ENCODE data around the gene SKAP1. TPM values are rescaled to one million over a fixed set of nuclear protein-coding genes. Genes with fewer than 3 reads are reported as not detected.

SKAP1 gene
- total RNA-seq, 1 donor from 2014 or later, result 1.0 TPM

DNA sequence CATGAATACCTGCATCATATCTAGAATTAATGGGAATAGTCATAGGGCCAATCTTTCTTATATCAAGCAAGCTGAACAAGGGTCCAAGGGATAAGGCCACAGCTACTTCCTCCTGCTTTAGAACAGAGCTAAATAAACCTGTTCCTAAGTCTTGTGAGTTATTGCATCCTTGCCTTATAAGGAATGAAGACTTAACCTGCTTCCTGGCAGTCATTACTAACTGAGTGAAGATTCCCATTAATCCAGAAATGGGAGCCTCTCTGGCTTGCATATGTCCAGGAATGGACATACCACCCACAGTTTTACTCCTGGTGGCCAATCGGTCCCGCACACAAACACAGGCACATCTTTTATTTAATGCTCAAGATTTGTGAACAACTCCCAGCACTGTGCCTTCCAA is 35.9 kb upstream of the SKAP1 start:
- no peaks in the 10 kb centered on the region for H3K36me3 ChIP-seq (ENCODE audit: control insufficient read depth in 3 of 3, insufficient read depth in 3 of 3, low read length in 3 of 3)
- H3K27me3 ChIP-seq (ENCODE audit: control insufficient read depth in 3 of 3, insufficient read depth in 3 of 3, low read length in 3 of 3), result peaks cover 0 to 19% (median 18%) of the 10 kb centered on the region in 3 donors

DNA sequence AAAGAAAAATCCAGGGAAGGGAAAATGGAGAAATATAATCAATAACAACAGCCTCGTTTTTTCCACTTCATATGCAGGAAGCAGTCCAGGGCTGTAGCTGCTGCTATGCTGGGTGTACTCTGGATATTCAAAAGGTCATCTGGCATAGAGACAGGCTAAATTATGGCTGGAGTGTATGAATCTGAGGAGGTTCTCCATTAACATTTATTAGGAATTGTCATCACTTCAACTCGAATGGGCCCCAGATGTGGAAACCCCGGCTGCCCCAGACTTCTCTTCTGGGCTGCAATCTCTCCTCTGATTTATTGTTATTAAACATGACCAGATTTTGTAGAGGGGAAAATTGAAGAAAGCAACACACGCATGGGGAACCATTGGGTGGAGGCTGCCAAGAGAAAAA is 33.5 kb upstream of the SKAP1 start:
- Histone ChIP-seq H3K27me3 (ENCODE audit: control insufficient read depth in 3 of 3, insufficient read depth in 3 of 3, low read length in 3 of 3) (peaks cover 0 to 24% (median 11%) of the 10 kb centered on the region in 3 donors), H3K9me3 (ENCODE audit: control insufficient read depth in 3 of 3, low read length in 3 of 3) (no peaks in the 10 kb centered on the region), H3K27ac (ENCODE audit: low read depth, low read length) (no peak overlapping the region), H3K9ac (ENCODE audit: low read depth in 1 of 3, low read length in 3 of 3) (no peak overlapping the region), H3K4me1 (ENCODE audit: control insufficient read depth in 3 of 3, insufficient read depth in 3 of 3, low read length in 3 of 3) (no peaks in the 10 kb centered on the region), H3K4me3 (ENCODE audit: low read length in 3 of 3) (no peak overlapping the region), H3K36me3 (ENCODE audit: control insufficient read depth in 3 of 3, insufficient read depth in 3 of 3, low read length in 3 of 3) (no peaks in the 10 kb centered on the region)

More for the DNA sequence above, 35.9 kb upstream of the SKAP1 start:
- Histone ChIP-seq H3K4me1 (ENCODE audit: control insufficient read depth in 3 of 3, insufficient read depth in 3 of 3, low read length in 3 of 3) (no peaks in the 10 kb centered on the region), H3K27ac (ENCODE audit: low read depth, low read length) (no peak overlapping the region), H3K4me3 (ENCODE audit: low read length in 3 of 3) (no peak overlapping the region), H3K9me3 (ENCODE audit: control insufficient read depth in 3 of 3, low read length in 3 of 3) (no peaks in the 10 kb centered on the region), H3K9ac (ENCODE audit: low read depth in 1 of 3, low read length in 3 of 3) (no peak overlapping the region)

- no peaks in the 10 kb centered on the region for H3K36me3 ChIP-seq (ENCODE audit: control insufficient read depth in 3 of 3, insufficient read depth in 3 of 3, low read length in 3 of 3)
- H3K27me3 ChIP-seq (ENCODE audit: control insufficient read depth in 3 of 3, insufficient read depth in 3 of 3, low read length in 3 of 3), result peaks cover 0 to 24% (median 11%) of the 10 kb centered on the region in 3 donors
Observed at GRCh38 chr17:48462946-48463345, 32.9 kb upstream of the SKAP1 start.

GRCh38 chr17:48460052-48460451 is 30.0 kb upstream of the SKAP1 start:
- Histone ChIP-seq H3K9ac (ENCODE audit: low read depth in 1 of 3, low read length in 3 of 3) (no peak overlapping the region), H3K27ac (ENCODE audit: low read depth, low read length) (no peak overlapping the region), H3K36me3 (ENCODE audit: control insufficient read depth in 3 of 3, insufficient read depth in 3 of 3, low read length in 3 of 3) (no peaks in the 10 kb centered on the region), H3K27me3 (ENCODE audit: control insufficient read depth in 3 of 3, insufficient read depth in 3 of 3, low read length in 3 of 3) (peaks cover 9 to 23% (median 22%) of the 10 kb centered on the region in 3 donors), H3K4me1 (ENCODE audit: control insufficient read depth in 3 of 3, insufficient read depth in 3 of 3, low read length in 3 of 3) (peaks cover 6 to 7% (median 6%) of the 10 kb centered on the region in 3 donors), H3K9me3 (ENCODE audit: control insufficient read depth in 3 of 3, low read length in 3 of 3) (peaks cover 0 to 1% (median 0%) of the 10 kb centered on the region in 3 donors), H3K4me3 (ENCODE audit: low read length in 3 of 3) (no peak overlapping the region)

More at GRCh38 chr17:48462946-48463345, 32.9 kb upstream of the SKAP1 start:
- no peak overlapping the region for H3K4me3 ChIP-seq (ENCODE audit: low read length in 3 of 3)
- no peak overlapping the region for H3K9ac ChIP-seq (ENCODE audit: low read depth in 1 of 3, low read length in 3 of 3)
- no peaks in the 10 kb centered on the region for H3K4me1 ChIP-seq (ENCODE audit: control insufficient read depth in 3 of 3, insufficient read depth in 3 of 3, low read length in 3 of 3)
- H3K9me3 ChIP-seq (ENCODE audit: control insufficient read depth in 3 of 3, low read length in 3 of 3), result no peaks in the 10 kb centered on the region
- H3K27ac ChIP-seq (ENCODE audit: low read depth, low read length), result no peak overlapping the region

DNA sequence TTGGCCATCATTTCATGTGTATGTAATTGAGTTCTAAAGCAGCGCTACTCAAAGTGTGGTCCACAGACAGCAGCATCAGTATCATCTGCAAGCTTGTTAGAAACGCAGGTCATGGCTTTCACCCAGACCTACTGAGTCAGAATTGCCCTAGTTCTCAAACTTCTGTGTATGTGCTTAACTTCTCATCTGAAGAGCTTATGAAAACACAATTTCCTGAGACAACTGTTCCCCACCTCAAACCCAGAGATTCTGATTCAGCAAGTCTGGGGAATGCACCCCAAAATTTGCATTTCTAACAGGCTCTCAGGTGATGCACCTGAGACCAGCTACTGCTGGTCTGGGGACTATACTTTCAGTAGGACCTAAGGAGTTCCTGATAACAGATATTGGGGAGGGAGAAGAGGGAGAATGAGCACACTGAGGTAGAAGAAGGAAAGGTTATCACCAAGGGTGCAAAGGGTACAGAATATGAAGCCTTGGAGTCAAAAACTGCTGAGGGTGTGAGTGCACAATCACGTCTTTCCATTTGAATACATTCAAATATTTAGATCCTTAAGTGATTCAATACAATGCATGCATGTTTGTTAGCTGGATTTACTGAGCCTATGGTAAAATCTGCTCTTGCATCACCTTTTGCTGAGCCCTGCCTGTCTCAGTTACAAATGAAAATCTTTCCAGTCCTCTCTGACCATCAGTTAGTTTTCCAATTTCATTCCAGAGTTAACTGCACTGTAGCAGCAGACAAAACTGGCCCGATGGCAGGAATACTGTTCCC is 29.2 kb upstream of the SKAP1 start:
- H3K36me3 ChIP-seq (ENCODE audit: control insufficient read depth in 3 of 3, insufficient read depth in 3 of 3, low read length in 3 of 3), result no peaks in the 10 kb centered on the region
- H3K27me3 ChIP-seq (ENCODE audit: control insufficient read depth in 3 of 3, insufficient read depth in 3 of 3, low read length in 3 of 3), result peaks cover 9 to 25% (median 14%) of the 10 kb centered on the region in 3 donors
- no peak overlapping the region for H3K9ac ChIP-seq (ENCODE audit: low read depth in 1 of 3, low read length in 3 of 3)
- no peak overlapping the region for H3K27ac ChIP-seq (ENCODE audit: low read depth, low read length)
- no peak overlapping the region for H3K4me3 ChIP-seq (ENCODE audit: low read length in 3 of 3)
- H3K4me1 ChIP-seq (ENCODE audit: control insufficient read depth in 3 of 3, insufficient read depth in 3 of 3, low read length in 3 of 3), result peaks cover 6 to 7% (median 6%) of the 10 kb centered on the region in 3 donors
- peaks cover 0 to 4% (median 0%) of the 10 kb centered on the region in 3 donors for H3K9me3 ChIP-seq (ENCODE audit: control insufficient read depth in 3 of 3, low read length in 3 of 3)

DNA sequence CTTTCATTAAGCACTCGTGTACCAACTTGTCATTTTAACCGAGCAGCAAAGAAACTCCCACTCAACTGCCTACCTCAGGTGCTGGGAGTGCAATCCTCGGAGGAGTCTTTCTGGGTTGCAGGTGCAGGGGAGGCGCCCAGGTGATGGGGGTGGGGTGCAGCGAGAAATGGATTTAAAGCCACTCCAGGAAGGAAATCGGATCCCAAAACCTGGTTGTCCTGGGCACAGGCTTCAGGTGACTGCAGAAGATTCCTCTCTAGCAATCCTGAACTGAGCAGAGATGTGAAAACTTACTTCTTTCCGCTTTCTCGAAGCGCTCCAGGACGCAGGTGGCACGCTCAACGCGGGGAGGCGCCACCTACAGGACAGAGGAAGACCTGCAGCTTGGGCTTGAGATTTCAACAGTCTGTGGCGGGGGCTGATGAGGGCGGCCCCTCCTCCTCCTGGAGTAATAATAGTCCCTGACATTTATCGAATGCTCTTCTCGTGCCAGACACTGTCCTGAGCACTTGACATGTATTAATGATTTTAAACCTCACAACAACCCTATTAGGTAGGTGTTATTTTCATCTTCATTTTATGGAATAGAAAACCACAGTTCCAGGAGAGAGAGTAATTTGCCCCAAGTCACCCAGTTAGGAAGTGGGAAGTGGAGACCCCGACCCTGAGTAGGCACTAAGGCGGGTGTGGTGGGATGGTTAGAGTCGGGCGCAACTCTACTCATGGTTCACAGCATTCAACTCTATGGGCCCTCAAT is 27.2 kb upstream of the SKAP1 start:
- H3K9ac ChIP-seq (ENCODE audit: low read depth in 1 of 3, low read length in 3 of 3), result no peak overlapping the region
- no peak overlapping the region for H3K4me3 ChIP-seq (ENCODE audit: low read length in 3 of 3)
- no peak overlapping the region for H3K27ac ChIP-seq (ENCODE audit: low read depth, low read length)
- peaks cover 6 to 7% (median 6%) of the 10 kb centered on the region in 3 donors for H3K4me1 ChIP-seq (ENCODE audit: control insufficient read depth in 3 of 3, insufficient read depth in 3 of 3, low read length in 3 of 3)
- peaks cover 9 to 25% (median 10%) of the 10 kb centered on the region in 3 donors for H3K27me3 ChIP-seq (ENCODE audit: control insufficient read depth in 3 of 3, insufficient read depth in 3 of 3, low read length in 3 of 3)
- H3K36me3 ChIP-seq (ENCODE audit: control insufficient read depth in 3 of 3, insufficient read depth in 3 of 3, low read length in 3 of 3), result no peaks in the 10 kb centered on the region
- H3K9me3 ChIP-seq (ENCODE audit: control insufficient read depth in 3 of 3, low read length in 3 of 3), result peaks cover 0 to 4% (median 0%) of the 10 kb centered on the region in 3 donors

GRCh38 chr17:48456589-48456988 is 26.6 kb upstream of the SKAP1 start:
- Histone ChIP-seq H3K9me3 (ENCODE audit: control insufficient read depth in 3 of 3, low read length in 3 of 3) (peaks cover 0 to 4% (median 0%) of the 10 kb centered on the region in 3 donors), H3K4me1 (ENCODE audit: control insufficient read depth in 3 of 3, insufficient read depth in 3 of 3, low read length in 3 of 3) (peaks cover 6 to 7% (median 6%) of the 10 kb centered on the region in 3 donors), H3K36me3 (ENCODE audit: control insufficient read depth in 3 of 3, insufficient read depth in 3 of 3, low read length in 3 of 3) (no peaks in the 10 kb centered on the region), H3K9ac (ENCODE audit: low read depth in 1 of 3, low read length in 3 of 3) (no peak overlapping the region), H3K4me3 (ENCODE audit: low read length in 3 of 3) (no peak overlapping the region), H3K27me3 (ENCODE audit: control insufficient read depth in 3 of 3, insufficient read depth in 3 of 3, low read length in 3 of 3) (peaks cover 9 to 26% (median 10%) of the 10 kb centered on the region in 3 donors), H3K27ac (ENCODE audit: low read depth, low read length) (no peak overlapping the region)

DNA sequence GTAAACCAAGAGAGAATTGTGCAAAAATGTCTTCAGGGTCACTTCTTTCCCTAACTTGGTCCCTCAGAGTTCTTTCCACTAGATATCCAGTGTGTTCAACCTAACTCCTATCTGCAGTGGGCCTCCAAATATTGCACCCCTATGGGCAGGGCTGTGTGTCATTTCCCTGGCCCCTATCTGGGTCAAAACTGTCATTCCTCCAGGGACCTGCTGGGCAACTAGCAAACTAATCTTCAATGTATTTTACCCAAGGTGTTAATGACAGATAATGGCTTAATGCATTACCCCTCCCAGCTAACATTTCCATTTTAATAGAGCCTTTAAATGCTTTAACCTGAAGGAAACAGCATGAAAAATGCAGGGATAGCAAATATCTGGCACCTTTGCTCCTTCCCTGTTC is 25.8 kb upstream of the SKAP1 start:
- H3K4me1 ChIP-seq (ENCODE audit: control insufficient read depth in 3 of 3, insufficient read depth in 3 of 3, low read length in 3 of 3), result peaks cover 6 to 7% (median 6%) of the 10 kb centered on the region in 3 donors
- peaks cover 9 to 29% (median 11%) of the 10 kb centered on the region in 3 donors for H3K27me3 ChIP-seq (ENCODE audit: control insufficient read depth in 3 of 3, insufficient read depth in 3 of 3, low read length in 3 of 3)
- no peak overlapping the region for H3K27ac ChIP-seq (ENCODE audit: low read depth, low read length)
- H3K36me3 ChIP-seq (ENCODE audit: control insufficient read depth in 3 of 3, insufficient read depth in 3 of 3, low read length in 3 of 3), result no peaks in the 10 kb centered on the region
- no peak overlapping the region for H3K4me3 ChIP-seq (ENCODE audit: low read length in 3 of 3)
- H3K9me3 ChIP-seq (ENCODE audit: control insufficient read depth in 3 of 3, low read length in 3 of 3), result peaks cover 0 to 4% (median 0%) of the 10 kb centered on the region in 3 donors
- H3K9ac ChIP-seq (ENCODE audit: low read depth in 1 of 3, low read length in 3 of 3), result no peak overlapping the region

GRCh38 chr17:48453447-48453846 is 23.4 kb upstream of the SKAP1 start:
- Histone ChIP-seq H3K9ac (ENCODE audit: low read depth in 1 of 3, low read length in 3 of 3) (no peak overlapping the region), H3K4me3 (ENCODE audit: low read length in 3 of 3) (no peak overlapping the region), H3K9me3 (ENCODE audit: control insufficient read depth in 3 of 3, low read length in 3 of 3) (peaks cover 0 to 4% (median 0%) of the 10 kb centered on the region in 3 donors), H3K27me3 (ENCODE audit: control insufficient read depth in 3 of 3, insufficient read depth in 3 of 3, low read length in 3 of 3) (peaks cover 9 to 33% (median 16%) of the 10 kb centered on the region in 3 donors), H3K4me1 (ENCODE audit: control insufficient read depth in 3 of 3, insufficient read depth in 3 of 3, low read length in 3 of 3) (peaks cover 6 to 7% (median 6%) of the 10 kb centered on the region in 3 donors), H3K36me3 (ENCODE audit: control insufficient read depth in 3 of 3, insufficient read depth in 3 of 3, low read length in 3 of 3) (no peaks in the 10 kb centered on the region), H3K27ac (ENCODE audit: low read depth, low read length) (no peak overlapping the region)

GRCh38 chr17:48451489-48451888 is 21.5 kb upstream of the SKAP1 start:
- H3K9me3 ChIP-seq (ENCODE audit: control insufficient read depth in 3 of 3, low read length in 3 of 3), result peaks cover 0 to 4% (median 0%) of the 10 kb centered on the region in 3 donors
- no peak overlapping the region for H3K9ac ChIP-seq (ENCODE audit: low read depth in 1 of 3, low read length in 3 of 3)
- no peak overlapping the region for H3K27ac ChIP-seq (ENCODE audit: low read depth, low read length)
- H3K36me3 ChIP-seq (ENCODE audit: control insufficient read depth in 3 of 3, insufficient read depth in 3 of 3, low read length in 3 of 3), result no peaks in the 10 kb centered on the region
- no peaks in the 10 kb centered on the region for H3K4me1 ChIP-seq (ENCODE audit: control insufficient read depth in 3 of 3, insufficient read depth in 3 of 3, low read length in 3 of 3)
- H3K4me3 ChIP-seq (ENCODE audit: low read length in 3 of 3), result no peak overlapping the region
- peaks cover 1 to 22% (median 11%) of the 10 kb centered on the region in 3 donors for H3K27me3 ChIP-seq (ENCODE audit: control insufficient read depth in 3 of 3, insufficient read depth in 3 of 3, low read length in 3 of 3)
